WTC11 (cell line): ENCODE data around the gene STON1. TPM values are rescaled to one million over a fixed set of nuclear protein-coding genes. Genes with fewer than 3 reads are reported as not detected.

Experiments used
- ATAC-seq: fragments of 200-7000 bp; cut with Tn5 transposase; 2 replicates; pipeline ENCODE4 v1.10.0; 2021; ENCODE audit warnings: mild to moderate bottlenecking, moderate library complexity
- CTCF ChIA-PET: fragments of 300-600 bp; sonication (Branson Sonifier 250); formaldehyde crosslinking; loops from one replicate; lab custom pipeline; 2021; ENCODE audit warnings: antibody characterized with exemption; lab: Charles Lee
- POLR2A ChIA-PET: fragments of 350-600 bp; sonication (Branson Sonifier 250); formaldehyde crosslinking; loops from one replicate; lab custom pipeline; 2021; ENCODE audit warnings: antibody characterized with exemption; lab: Charles Lee
- DNase-seq: peaks from one replicate; pipeline ENCODE4 v3.0.0; 2021; ENCODE audit warnings: low spot score
- H3K27ac Mint-ChIP-seq: 2 replicates; pipeline ENCODE4 v1.8.0; 2021; ENCODE audit warnings: mixed read lengths
- H3K27me3 Mint-ChIP-seq: 2 replicates; pipeline ENCODE4 v1.8.0; 2021; ENCODE audit warnings: low read depth, mild to moderate bottlenecking, moderate library complexity, mixed read lengths
- H3K36me3 Mint-ChIP-seq: 2 replicates; pipeline ENCODE4 v1.8.0; 2021; ENCODE audit warnings: mixed read lengths
- H3K4me1 Mint-ChIP-seq: 2 replicates; pipeline ENCODE4 v1.8.0; 2022; ENCODE audit warnings: mixed read lengths
- H3K4me3 Mint-ChIP-seq: 2 replicates; pipeline ENCODE4 v1.8.0; 2021; ENCODE audit warnings: mild to moderate bottlenecking, moderate library complexity, mixed read lengths
- H3K9me3 Mint-ChIP-seq: 2 replicates; pipeline ENCODE4 v1.8.0; 2021; ENCODE audit warnings: mixed read lengths
- AR ChIP-seq: fragments of 250-450 bp; sonication (Bioruptor Pico); IDR thresholded peaks from 2 replicates; pipeline ENCODE4 v1.9.0; 2021; ENCODE audit warnings: mild to moderate bottlenecking
- ATF1 ChIP-seq: sonication (generic); formaldehyde crosslinking; IDR thresholded peaks from 2 replicates; pipeline ENCODE4 v1.8.1; 2023; ENCODE audit warnings: mild to moderate bottlenecking, moderate library complexity, missing genetic modification reagents
- CREB1 ChIP-seq: sonication (generic); formaldehyde crosslinking; IDR thresholded peaks from 2 replicates; pipeline ENCODE4 v1.8.0; 2023; ENCODE audit warnings: mild to moderate bottlenecking, missing genetic modification reagents
- FOXJ3 ChIP-seq: sonication (generic); formaldehyde crosslinking; IDR thresholded peaks from 2 replicates; pipeline ENCODE4 v1.9.0; 2021; ENCODE audit warnings: missing genetic modification reagents, mild to moderate bottlenecking, borderline replicate concordance
- FOXP4 ChIP-seq: sonication (generic); formaldehyde crosslinking; IDR thresholded peaks from 2 replicates; pipeline ENCODE4 v1.8.0; 2022; ENCODE audit warnings: mild to moderate bottlenecking, missing genetic modification reagents
- GABPB1 ChIP-seq: sonication (generic); formaldehyde crosslinking; IDR thresholded peaks from 2 replicates; pipeline ENCODE4 v1.8.1; 2023; ENCODE audit warnings: mild to moderate bottlenecking, missing genetic modification reagents
- JAZF1 ChIP-seq: fragments of 250-450 bp; sonication (Bioruptor Pico); IDR thresholded peaks from 2 replicates; pipeline ENCODE4 v1.9.0; 2021; ENCODE audit warnings: moderate library complexity, mild to moderate bottlenecking, inconsistent platforms
- JUN ChIP-seq: sonication (generic); formaldehyde crosslinking; IDR thresholded peaks from 2 replicates; pipeline ENCODE4 v1.8.0; 2023; ENCODE audit warnings: mild to moderate bottlenecking, missing genetic modification reagents
- MAX ChIP-seq: sonication (generic); formaldehyde crosslinking; IDR thresholded peaks from 2 replicates; pipeline ENCODE4 v1.8.0; 2022; ENCODE audit warnings: mild to moderate bottlenecking, missing genetic modification reagents
- MYBL2 ChIP-seq: sonication (generic); formaldehyde crosslinking; IDR thresholded peaks from 2 replicates; pipeline ENCODE4 v1.8.1; 2023; ENCODE audit warnings: mild to moderate bottlenecking, moderate library complexity, missing genetic modification reagents
- NR2C2 ChIP-seq: sonication (generic); formaldehyde crosslinking; IDR thresholded peaks from 2 replicates; pipeline ENCODE4 v1.8.0; 2022; ENCODE audit warnings: mild to moderate bottlenecking, missing genetic modification reagents
- TCF7 ChIP-seq: sonication (generic); formaldehyde crosslinking; IDR thresholded peaks from 2 replicates; pipeline ENCODE4 v1.8.0; 2022; ENCODE audit warnings: mild to moderate bottlenecking, low read depth, missing genetic modification reagents, moderate library complexity
- TEAD1 ChIP-seq: sonication (generic); formaldehyde crosslinking; IDR thresholded peaks from 2 replicates; pipeline ENCODE4 v1.8.0; 2022; ENCODE audit warnings: mild to moderate bottlenecking, missing genetic modification reagents
- ZNF121 ChIP-seq: sonication (generic); formaldehyde crosslinking; IDR thresholded peaks from 2 replicates; pipeline ENCODE4 v1.8.0; 2023; ENCODE audit warnings: missing genetic modification reagents
- ZNF232 ChIP-seq: sonication (generic); formaldehyde crosslinking; IDR thresholded peaks from 2 replicates; pipeline ENCODE4 v1.8.0; 2022; ENCODE audit warnings: mild to moderate bottlenecking, missing genetic modification reagents
- ZNF396 ChIP-seq: fragments of 250-450 bp; sonication (Bioruptor Pico); IDR thresholded peaks from 2 replicates; pipeline ENCODE4 v1.8.0; 2021; ENCODE audit warnings: mild to moderate bottlenecking, moderate library complexity, borderline replicate concordance
- ZNF425 ChIP-seq: fragments of 250-450 bp; sonication (Bioruptor Pico); conservative IDR thresholded peaks from 2 replicates; pipeline ENCODE4 v1.9.0; 2021; ENCODE audit warnings: mild to moderate bottlenecking
- total RNA-seq: library from RNA; stranded (reverse); gene quantifications from 3 replicates; pipeline ENCODE4 v1.2.3, GENCODE V29; 2021
- TF ChIP-seq, protein P1 (sequence below): fragments of 250-450 bp; sonication (Bioruptor Pico); IDR thresholded peaks from 2 replicates; pipeline ENCODE4 v2.1.2; 2022; ENCODE audit warnings: mild to moderate bottlenecking, moderate library complexity
- TF ChIP-seq, protein P2 (sequence below): sonication (generic); formaldehyde crosslinking; IDR thresholded peaks from 2 replicates; pipeline ENCODE4 v1.8.1; 2022; ENCODE audit warnings: low read depth, mild to moderate bottlenecking, moderate library complexity, missing genetic modification reagents, borderline replicate concordance
- TF ChIP-seq, protein P3 (sequence below): sonication (generic); formaldehyde crosslinking; IDR thresholded peaks from 2 replicates; pipeline ENCODE4 v1.8.1; 2022; ENCODE audit warnings: mild to moderate bottlenecking, missing genetic modification reagents, moderate library complexity, borderline replicate concordance

STON1 gene
- total RNA-seq, 1 experiment from 2014 or later, result 11.0 TPM

- TF ChIP-seq, protein P1, sequence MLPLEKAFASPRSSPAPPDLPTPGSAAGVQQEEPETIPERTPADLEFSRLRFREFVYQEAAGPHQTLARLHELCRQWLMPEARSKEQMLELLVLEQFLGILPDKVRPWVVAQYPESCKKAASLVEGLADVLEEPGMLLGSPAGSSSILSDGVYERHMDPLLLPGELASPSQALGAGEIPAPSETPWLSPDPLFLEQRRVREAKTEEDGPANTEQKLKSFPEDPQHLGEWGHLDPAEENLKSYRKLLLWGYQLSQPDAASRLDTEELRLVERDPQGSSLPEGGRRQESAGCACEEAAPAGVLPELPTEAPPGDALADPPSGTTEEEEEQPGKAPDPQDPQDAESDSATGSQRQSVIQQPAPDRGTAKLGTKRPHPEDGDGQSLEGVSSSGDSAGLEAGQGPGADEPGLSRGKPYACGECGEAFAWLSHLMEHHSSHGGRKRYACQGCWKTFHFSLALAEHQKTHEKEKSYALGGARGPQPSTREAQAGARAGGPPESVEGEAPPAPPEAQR (CRISPR knock-in tag), result no peak
- no peak for TF ChIP-seq ZNF232
Observed at GRCh38 chr2:48633143-48633542, 103.2 kb downstream of the STON1 start (continued).

GRCh38 chr2:48635786-48636185 lies 105.8 kb downstream of the STON1 start:
- H3K4me3 Mint-ChIP-seq, result no peak overlapping the region
- H3K36me3 Mint-ChIP-seq, result no peaks in the 10 kb centered on the region

More at GRCh38 chr2:48635786-48636185, 105.8 kb downstream of the STON1 start:
- POLR2A ChIA-PET, result no interaction called here
- H3K27ac Mint-ChIP-seq, result no peak overlapping the region
- TF ChIP-seq GABPB1 (CRISPR knock-in tag) (no peak), ZNF232 (no peak), AR (no peak), CREB1 (CRISPR knock-in tag) (no peak), ZNF396 (no peak), JUN (CRISPR knock-in tag) (no peak), MYBL2 (CRISPR knock-in tag) (no peak), TCF7 (CRISPR knock-in tag) (no peak), NR2C2 (no peak), MAX (CRISPR knock-in tag) (no peak), ATF1 (CRISPR knock-in tag) (no peak), FOXJ3 (CRISPR knock-in tag) (no peak), TEAD1 (CRISPR knock-in tag) (no peak), FOXP4 (CRISPR knock-in tag) (no peak), ZNF425 (no peak), ZNF121 (CRISPR knock-in tag) (no peak), JAZF1 (CRISPR knock-in tag) (no peak)
- TF ChIP-seq, protein P2, sequence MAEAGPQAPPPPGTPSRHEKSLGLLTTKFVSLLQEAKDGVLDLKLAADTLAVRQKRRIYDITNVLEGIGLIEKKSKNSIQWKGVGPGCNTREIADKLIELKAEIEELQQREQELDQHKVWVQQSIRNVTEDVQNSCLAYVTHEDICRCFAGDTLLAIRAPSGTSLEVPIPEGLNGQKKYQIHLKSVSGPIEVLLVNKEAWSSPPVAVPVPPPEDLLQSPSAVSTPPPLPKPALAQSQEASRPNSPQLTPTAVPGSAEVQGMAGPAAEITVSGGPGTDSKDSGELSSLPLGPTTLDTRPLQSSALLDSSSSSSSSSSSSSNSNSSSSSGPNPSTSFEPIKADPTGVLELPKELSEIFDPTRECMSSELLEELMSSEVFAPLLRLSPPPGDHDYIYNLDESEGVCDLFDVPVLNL (CRISPR knock-in tag), result no peak
- TF ChIP-seq, protein P3, sequence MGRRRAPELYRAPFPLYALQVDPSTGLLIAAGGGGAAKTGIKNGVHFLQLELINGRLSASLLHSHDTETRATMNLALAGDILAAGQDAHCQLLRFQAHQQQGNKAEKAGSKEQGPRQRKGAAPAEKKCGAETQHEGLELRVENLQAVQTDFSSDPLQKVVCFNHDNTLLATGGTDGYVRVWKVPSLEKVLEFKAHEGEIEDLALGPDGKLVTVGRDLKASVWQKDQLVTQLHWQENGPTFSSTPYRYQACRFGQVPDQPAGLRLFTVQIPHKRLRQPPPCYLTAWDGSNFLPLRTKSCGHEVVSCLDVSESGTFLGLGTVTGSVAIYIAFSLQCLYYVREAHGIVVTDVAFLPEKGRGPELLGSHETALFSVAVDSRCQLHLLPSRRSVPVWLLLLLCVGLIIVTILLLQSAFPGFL (CRISPR knock-in tag), result no peak
- TF ChIP-seq, all 79 proteins: peak for 0
- DNase-seq (no peak), ATAC-seq (no peak)
- no peaks in the 10 kb centered on the region for H3K4me1 Mint-ChIP-seq
- no peaks in the 10 kb centered on the region for H3K27me3 Mint-ChIP-seq
- H3K9me3 Mint-ChIP-seq, result peaks cover 20% of the 10 kb centered on the region
- CTCF ChIA-PET, result no interaction called here
